Lower lobe of right lung (tissue), 2 donors: ENCODE results near the gene NUP210L. TPM values are rescaled to one million over a fixed set of nuclear protein-coding genes. Genes with fewer than 3 reads are reported as not detected.

ENCODE experiments used
- ATAC-seq, 2 donors: fragments of 200-7000 bp; cut with Tn5 transposase; one replicate each; pipeline ENCODE4 v1.9.1; 2020 to 2022; ENCODE audit warnings: mild to moderate bottlenecking in 2 of 2, moderate library complexity in 2 of 2
- DNase-seq: peaks from one replicate; pipeline ENCODE4 v3.0.0-alpha.2; 2020
- H3K27ac ChIP-seq: fragments of 200-600 bp; one replicate; pipeline ENCODE4 v1.8.0; 2022
- H3K27me3 ChIP-seq: fragments of 200-600 bp; one replicate; pipeline ENCODE4 v1.8.0; 2022; ENCODE audit warnings: low read depth
- H3K36me3 ChIP-seq: fragments of 200-600 bp; one replicate; pipeline ENCODE4 v1.8.0; 2022; ENCODE audit warnings: mild to moderate bottlenecking
- H3K4me1 ChIP-seq: fragments of 200-600 bp; one replicate; pipeline ENCODE4 v1.8.0; 2022
- H3K4me3 ChIP-seq: fragments of 200-600 bp; one replicate; pipeline ENCODE4 v1.8.0; 2022; ENCODE audit warnings: mild to moderate bottlenecking
- H3K9me3 ChIP-seq: fragments of 200-600 bp; one replicate; pipeline ENCODE4 v1.8.0; 2022
- CTCF ChIP-seq: fragments of 200-600 bp; IDR thresholded peaks from one replicate; pipeline ENCODE4 v1.8.0; 2022; ENCODE audit warnings: antibody characterized with exemption, mild to moderate bottlenecking
- intact Hi-C: fragments of 100-400 bp; cut with DNase I; formaldehyde crosslinking; loops from one replicate; pipeline ENCODE4 v1.11.0; 2022
- total RNA-seq: library from RNA; stranded (reverse); fragmentation: NEBNext Ultra II Directional; extraction: Animal tissue kit (Norgen Biotek cat#: 25700); gene quantifications from one replicate; pipeline ENCODE4 v1.2.1, GENCODE V29; 2021
- donor health status: DM: no; HTN: yes; CAD: no; lungs with severe emphysema.

Gene NUP210L
- total RNA-seq, 1 donor from 2014 or later, result 1.7 TPM

- Histone ChIP-seq H3K36me3 (no peaks in the 10 kb centered on the region), H3K4me3 (no peak within 1 kb of the TSS), H3K27ac (no peak within 1 kb of the TSS), H3K9me3 (no peaks in the 10 kb centered on the region), H3K4me1 (no peaks in the 10 kb centered on the region), H3K27me3 (no peaks in the 10 kb centered on the region)
- intact Hi-C loops, result no loop called here
- no peak for TF ChIP-seq CTCF
- DNase-seq (no peak), ATAC-seq (no peak)
Measured at GRCh38 chr1:154191990-154192461, 37.2 kb upstream of the NUP210L start, which contains the start of gene TPM3. Gene TPM3, minus strand, starts transcription at chr1:154192100. Its CDS starts 82 bp downstream, at chr1:154192018.

- ATAC-seq (no peak), DNase-seq (no peak)
- H3K9me3 ChIP-seq, result no peaks in the 10 kb centered on the region
- intact Hi-C loops, result no loop called here
- H3K27me3 ChIP-seq, result no peaks in the 10 kb centered on the region
- no peak overlapping the region for H3K27ac ChIP-seq
- TF ChIP-seq CTCF, result no peak
- no peaks in the 10 kb centered on the region for H3K4me1 ChIP-seq
- H3K36me3 ChIP-seq, result no peaks in the 10 kb centered on the region
- no peak overlapping the region for H3K4me3 ChIP-seq
Measured at GRCh38 chr1:154190550-154190949, 35.7 kb upstream of the NUP210L start.

GRCh38 chr1:154186852-154187501 lies 32.1 kb upstream of the NUP210L start:
- H3K36me3 ChIP-seq, result no peaks in the 10 kb centered on the region
- no peaks in the 10 kb centered on the region for H3K27me3 ChIP-seq
- intact Hi-C loops, result no loop called here
- H3K9me3 ChIP-seq, result no peaks in the 10 kb centered on the region
- no peak overlapping the region for H3K4me3 ChIP-seq
- peaks cover 6% of the 10 kb centered on the region for H3K4me1 ChIP-seq
- TF ChIP-seq CTCF, result no peak
- ATAC-seq (no peak), DNase-seq (no peak)
- no peak overlapping the region for H3K27ac ChIP-seq

- ATAC-seq (no peak), DNase-seq (peak; percentile 73)
- Histone ChIP-seq H3K36me3 (no peaks in the 10 kb centered on the region), H3K27me3 (no peaks in the 10 kb centered on the region), H3K4me3 (no peak overlapping the region), H3K9me3 (no peaks in the 10 kb centered on the region), H3K4me1 (peaks cover 12% of the 10 kb centered on the region), H3K27ac (no peak overlapping the region)
- intact Hi-C loops, result no loop called here
- TF ChIP-seq CTCF, result peak; percentile 57
Measured at GRCh38 chr1:154186177-154186576, 31.3 kb upstream of the NUP210L start.

GRCh38 chr1:154183046-154183915 lies 28.4 kb upstream of the NUP210L start:
- intact Hi-C loops, result no loop called here
- H3K27ac ChIP-seq, result peak overlapping the region; percentile 97
- peak overlapping the region; percentile 99 for H3K4me3 ChIP-seq
- H3K9me3 ChIP-seq, result no peaks in the 10 kb centered on the region
- peak; percentile 97 for DNase-seq
- H3K4me1 ChIP-seq, result peaks cover 41% of the 10 kb centered on the region
- H3K27me3 ChIP-seq, result no peaks in the 10 kb centered on the region
- peaks cover 14% of the 10 kb centered on the region for H3K36me3 ChIP-seq
- ATAC-seq, result peak; percentile 95 to 96
- no peak for TF ChIP-seq CTCF
